OCI-LY3 (cell line): ENCODE results near the gene DGLUCY.

Source experiments
- CTCF ChIP-seq: fragments of 200-600, 300-600 bp; sonication (generic); IDR thresholded peaks from 2 replicates; pipeline ENCODE4 v1.5.1; 2014; ENCODE audit warnings: antibody characterized with exemption, low read length, low read depth
- EZH2phosphoT487 ChIP-seq: fragments of 200-600 bp; shearing (Covaris generic); IDR thresholded peaks from 2 replicates; pipeline ENCODE4 v1.6.1; 2018; ENCODE audit warnings: antibody characterized with exemption, mixed run types, low read depth

- TF ChIP-seq CTCF (no peak), EZH2phosphoT487 (no peak)
Observed at GRCh38 chr14:91243074-91243471, 129.2 kb downstream of the DGLUCY start.
